Stromal cell of bone marrow (primary cell): ENCODE measurements around the gene SRPRB.

Experiments used
- DNase-seq: peaks from one replicate; pipeline ENCODE4 v3.0.0-alpha.2; 2012; ENCODE audit warnings: low read depth

SRPRB gene

DNA sequence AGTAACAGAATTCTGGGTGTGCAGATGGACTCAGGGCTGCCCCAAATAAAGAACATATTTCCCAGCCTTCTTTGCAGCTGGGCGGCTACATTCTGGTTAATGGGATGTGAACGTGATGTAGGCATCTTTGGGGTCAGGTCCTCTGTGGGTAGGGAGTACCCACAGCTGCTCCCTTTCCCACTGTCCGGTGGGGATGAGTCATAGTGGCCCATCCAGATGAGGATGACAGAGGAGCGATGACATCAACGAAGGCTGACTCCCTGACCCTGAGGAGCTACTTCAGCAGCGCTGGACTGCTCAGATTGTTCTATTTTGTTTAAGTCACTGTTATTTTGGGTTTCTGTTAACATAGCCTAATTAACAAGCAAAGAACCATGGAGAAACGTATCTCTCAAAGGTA lies 38.0 kb downstream of the SRPRB start:
- peak; percentile 75 for DNase-seq

DNA sequence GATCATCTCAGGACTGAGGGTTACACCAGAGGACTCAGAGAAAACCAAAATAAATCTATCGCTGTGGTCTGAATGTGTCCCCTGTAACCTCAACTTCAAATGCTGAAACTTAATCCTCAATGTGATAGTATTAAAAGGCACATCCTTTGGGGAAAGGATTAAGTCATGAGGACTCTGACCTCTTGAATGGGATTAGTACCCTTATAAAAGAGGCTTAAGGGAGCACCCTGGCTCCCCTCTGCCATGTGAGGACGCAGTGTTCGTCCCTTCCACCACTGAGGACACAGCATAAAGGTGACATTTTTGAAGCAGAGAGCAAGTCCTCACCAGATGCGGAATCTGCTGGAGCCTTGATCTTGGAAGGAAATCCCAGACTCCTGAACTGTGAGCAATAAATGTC lies 39.5 kb downstream of the SRPRB start:
- DNase-seq: no peak

GRCh38 chr3:133849346-133849745 lies 43.7 kb downstream of the SRPRB start:
- DNase-seq: no peak

GRCh38 chr3:133850034-133850433 lies 44.4 kb downstream of the SRPRB start:
- DNase-seq: no peak

DNA sequence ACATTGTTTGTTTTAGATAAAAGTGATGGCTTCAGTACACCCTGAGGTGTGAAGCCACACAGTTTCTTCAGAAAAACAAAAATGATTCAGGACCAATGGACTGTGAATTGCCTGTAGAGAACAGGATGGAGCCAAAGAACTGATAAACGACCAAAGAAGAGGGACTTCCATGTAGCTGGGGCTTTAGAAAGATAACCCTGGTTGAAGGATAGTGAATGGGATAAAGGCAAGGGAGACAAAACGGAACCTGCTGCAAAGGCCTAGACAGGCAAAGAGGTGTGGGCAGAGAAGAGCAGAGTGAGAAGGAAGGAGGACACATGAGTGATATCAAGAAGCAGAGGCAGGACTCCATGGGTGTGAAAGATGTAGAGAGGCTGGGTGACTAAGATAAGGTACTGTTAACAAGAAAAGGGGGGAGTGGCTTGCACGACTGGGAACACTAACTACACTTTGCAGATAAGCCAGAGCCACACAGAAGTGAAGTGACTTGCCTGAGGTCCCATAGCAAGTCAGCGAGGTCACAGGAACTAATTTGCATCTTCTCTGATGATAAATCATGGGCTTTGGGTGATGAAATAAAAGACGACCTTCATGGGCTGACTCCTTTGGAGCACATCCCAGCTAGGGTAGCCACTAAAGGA lies 45.8 kb downstream of the SRPRB start:
- no peak for DNase-seq

DNA sequence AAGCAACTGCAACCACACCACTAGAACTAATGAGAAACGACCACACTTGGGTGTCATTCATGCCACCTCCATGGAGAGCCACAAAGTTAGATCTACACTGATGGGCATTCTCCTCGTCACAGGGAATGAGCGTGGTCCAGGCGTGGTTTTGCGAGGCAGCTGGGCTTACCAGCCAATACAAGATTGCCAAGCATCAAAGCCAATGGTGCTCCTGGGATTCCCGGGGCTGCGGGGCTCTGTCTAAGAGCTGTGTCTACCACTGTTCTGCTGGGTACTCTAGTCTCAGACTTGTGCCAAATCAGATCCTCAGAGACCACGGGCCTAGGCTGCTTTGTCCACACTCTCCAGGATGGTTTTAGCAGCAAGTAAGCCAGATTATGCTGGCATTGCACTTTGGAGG lies 46.3 kb downstream of the SRPRB start:
- no peak for DNase-seq

DNA sequence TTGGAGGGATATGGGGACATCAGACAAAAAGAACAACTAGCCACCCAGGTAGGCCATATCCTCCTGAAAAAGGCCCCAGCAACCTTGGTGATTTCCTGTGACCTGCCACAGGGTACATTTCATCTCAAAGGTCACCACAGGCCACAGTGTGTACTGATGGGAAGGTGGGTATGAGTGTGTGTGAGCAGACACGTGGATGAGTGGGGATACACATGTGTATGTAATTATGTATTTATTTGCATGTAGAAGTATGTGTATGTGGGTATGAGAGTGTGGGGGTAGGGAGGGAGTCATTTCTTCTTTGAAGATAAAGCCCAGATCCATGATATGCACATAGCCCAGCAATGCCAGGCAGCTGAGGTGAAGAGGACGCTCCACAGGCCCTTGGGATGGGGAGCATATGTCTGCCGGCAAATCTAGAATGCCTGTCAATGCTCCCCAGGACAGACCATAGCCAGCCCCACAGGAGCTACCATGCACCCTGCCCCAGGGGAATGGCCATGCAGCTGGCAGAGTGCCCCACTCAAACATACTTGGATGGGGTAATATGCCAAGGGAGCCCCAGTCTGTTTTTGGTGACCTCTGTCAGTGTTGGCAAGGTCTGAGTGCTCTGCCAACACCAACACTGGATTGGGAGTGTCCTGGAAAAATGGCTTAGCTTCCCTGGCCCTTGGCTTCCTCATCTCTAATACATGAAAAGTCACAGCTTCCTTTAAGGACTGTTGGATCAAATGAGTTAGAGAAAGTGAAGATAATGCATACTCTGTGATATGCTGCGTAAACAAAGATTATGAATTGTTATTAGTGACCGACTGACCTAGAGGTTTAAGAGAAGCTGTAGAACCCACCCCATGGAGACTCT lies 47.7 kb downstream of the SRPRB start:
- DNase-seq: no peak

DNA sequence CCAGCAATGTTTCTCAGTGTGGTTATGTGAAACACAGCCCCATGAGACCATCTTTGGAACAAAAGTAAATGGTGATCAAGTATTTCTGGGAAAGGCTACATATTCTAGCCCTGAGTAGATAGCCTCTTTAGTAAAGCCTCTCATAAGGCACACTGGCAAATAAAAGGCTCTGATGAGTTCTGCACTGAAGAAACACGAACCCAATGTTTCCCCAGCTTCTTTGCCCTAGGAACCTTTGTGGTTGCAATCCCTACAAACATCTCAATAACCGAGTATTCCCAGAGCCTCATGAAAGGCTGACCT lies 48.3 kb downstream of the SRPRB start:
- peak; percentile 49 for DNase-seq

DNA sequence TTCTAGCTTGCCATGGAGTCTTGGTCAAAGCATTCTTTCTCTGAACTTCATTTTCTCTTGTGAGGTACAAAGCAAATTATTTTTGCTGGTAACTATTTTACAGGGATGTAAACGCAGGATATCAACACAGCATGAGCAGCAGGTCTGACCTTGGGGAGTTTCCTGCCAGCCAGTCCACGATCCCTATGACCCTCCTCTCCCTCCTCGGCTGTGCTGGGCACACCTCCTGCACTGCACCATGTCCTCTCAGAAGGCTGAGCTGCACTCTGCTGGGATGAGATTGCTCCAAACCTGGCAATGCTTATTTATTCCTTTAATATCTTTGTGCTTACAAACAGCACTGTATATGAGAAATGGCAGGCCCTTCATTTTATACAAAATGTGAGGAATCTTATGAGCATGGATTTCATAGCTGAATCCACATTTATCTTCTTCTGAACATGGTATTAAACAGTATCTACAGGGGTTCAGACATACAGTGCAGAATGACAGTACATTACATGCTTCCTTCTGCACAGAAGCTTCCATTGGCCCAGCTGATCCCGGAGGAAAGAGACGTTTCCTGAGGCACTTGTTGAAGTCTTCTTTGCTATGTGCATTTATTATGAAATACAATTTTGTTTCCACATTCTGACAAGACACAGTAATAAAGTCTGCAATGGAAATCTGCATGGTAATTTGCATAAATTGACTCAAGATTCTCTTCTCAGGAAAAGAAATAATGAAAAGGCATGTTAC lies 48.8 kb downstream of the SRPRB start:
- no peak for DNase-seq

- no peak for DNase-seq
Observed at GRCh38 chr3:133855002-133855370, 49.4 kb downstream of the SRPRB start.

- DNase-seq: peak; percentile 18
Observed at GRCh38 chr3:133855772-133856171, 50.2 kb downstream of the SRPRB start.

GRCh38 chr3:133856316-133856715 lies 50.7 kb downstream of the SRPRB start:
- peak; percentile 40 for DNase-seq

DNA sequence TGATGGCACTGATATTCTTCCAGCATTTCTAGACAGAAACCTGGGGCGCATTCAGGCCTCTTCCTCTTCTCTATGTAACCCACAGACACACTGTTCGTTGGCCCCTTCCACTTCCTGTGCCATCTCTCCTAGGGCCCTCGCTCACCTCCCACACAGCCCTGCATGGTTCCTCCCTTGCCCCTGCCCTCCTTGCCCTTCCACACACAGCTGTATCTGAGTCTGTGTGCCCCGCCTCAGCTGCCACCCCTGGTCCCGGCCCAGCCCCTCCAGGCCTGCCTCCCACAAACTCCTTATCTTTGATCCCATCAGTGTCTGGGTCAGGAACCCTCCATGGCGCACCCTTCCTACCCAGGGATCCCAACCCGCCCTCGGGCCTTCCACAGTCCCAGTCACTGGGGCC lies 52.2 kb downstream of the SRPRB start:
- no peak for DNase-seq

GRCh38 chr3:133859381-133860234 lies 54.0 kb downstream of the SRPRB start:
- DNase-seq: no peak

DNA sequence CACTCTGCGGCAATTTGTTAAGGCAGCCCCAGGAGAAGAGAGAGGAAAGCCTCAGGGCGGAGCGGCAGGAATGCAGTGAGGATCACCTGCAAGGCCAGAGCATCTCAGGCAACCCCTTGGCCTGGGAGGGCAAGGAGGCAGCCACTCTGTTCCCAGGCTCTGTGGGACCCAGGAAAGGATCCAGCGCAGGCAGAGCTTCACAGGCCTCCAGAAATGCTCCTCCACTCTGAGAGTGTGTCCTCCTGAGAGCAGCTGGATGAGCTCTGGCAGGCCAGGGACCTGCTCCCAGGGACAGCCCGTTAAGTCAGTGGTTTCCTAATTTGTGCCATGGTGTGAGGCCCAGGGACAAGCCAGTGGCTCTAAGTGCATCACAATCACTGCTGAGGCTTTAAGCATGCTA lies 54.9 kb downstream of the SRPRB start:
- no peak for DNase-seq

- no peak for DNase-seq
Observed at GRCh38 chr3:133862161-133862560, 56.5 kb downstream of the SRPRB start.

DNA sequence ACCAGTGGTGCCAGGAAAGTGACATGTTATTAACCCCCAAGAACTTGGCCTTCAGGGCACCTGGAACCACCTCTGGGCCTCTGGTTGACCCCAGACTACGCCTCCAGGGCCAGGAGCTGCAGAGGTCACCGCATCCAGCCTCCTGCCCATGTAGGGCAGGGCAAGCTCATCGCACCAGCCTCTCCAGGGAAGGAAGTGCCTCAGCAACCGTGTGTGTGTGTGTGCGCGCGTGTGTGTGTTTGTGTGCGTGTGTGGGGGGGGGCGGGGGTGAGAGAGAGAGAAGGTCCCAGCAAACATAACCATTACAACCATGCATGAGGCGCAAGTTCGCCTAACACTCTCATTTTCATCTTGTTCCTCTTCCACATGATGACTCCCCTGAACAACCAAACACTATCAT lies 58.3 kb downstream of the SRPRB start:
- DNase-seq: no peak

GRCh38 chr3:133864616-133865015 lies 59.0 kb downstream of the SRPRB start:
- DNase-seq: no peak

DNA sequence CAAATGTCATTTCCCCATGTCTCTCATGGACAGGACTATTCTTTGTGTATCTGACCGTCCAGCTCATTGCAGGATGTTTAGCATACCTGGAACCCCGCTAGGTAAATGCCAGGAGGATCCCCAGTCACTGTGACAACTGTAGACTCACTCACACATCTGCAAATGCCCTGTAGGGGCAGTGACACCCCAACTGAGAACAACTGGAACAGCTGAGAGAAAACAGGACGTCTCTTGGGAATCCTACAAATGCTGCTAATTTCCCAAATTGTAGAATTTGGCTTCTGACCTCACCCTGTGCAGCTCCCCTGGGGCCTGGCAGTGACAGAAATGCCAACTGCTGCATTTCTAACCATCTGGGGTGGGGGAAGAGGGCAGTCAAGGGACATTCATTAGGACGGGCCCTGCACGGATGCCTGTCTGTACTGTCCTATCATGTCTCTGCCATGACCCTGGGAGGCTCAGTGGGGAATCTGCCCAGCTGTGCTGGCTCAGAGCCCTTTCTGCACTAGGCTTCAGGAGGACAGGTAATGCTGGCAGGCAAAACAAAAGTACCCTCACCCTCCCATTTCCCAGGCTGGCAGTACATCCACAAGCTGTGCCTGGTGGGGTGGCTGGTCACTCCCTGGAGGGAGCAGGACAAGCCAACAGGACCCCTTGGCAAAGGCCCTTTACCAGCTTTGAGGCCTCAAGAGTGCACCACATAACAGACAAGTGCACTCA lies 59.7 kb downstream of the SRPRB start:
- no peak for DNase-seq

DNA sequence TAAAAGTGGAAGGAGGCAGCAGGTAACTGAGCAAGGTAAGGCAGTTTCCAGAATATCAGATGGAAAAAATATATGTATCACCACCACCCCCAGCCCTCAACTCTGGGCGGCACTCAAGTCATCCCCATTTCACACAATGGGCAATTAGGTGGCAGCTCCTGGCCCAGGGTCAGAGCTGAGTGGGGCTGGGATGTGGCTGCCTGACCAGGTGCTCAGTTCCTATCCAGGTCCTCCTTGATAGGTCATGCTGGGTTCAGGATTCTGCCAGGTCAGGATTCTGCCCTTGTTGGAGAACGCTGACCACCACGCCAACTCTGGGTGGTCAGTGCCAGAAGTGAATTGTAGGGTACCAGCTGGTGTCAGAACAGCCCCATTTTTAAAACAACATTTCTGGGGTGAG lies 60.5 kb downstream of the SRPRB start:
- DNase-seq: no peak

DNA sequence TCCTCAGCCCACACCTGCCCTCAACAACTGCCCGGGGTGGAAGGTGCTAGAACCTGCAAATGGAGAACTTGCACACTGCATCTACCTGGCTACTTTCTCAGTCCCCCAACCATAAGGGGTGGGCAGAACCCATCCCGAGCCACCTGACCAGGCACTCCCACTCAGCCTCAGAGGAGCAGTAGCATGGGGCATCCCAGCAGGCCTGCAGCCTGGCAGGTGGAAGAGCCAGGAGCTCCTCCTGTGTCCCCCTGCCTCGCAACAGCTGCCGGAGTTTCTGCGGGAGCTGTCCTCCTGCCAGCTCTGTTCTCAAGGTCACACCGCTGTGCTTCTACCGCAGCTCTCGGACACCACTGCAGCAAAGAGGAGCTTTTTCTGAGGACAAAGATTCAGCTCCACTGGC lies 62.6 kb downstream of the SRPRB start:
- no peak for DNase-seq
